ENCODE measurements around the gene NELFCD. TPM values are rescaled to one million over a fixed set of nuclear protein-coding genes. Genes with fewer than 3 reads are reported as not detected.

The NELFCD gene
- total and polyA plus RNA-seq, 9 of the 15 experiments (the other 6 are each of a cell fraction or from before 2014, with no cell fraction given): 11.7 to 163 (median 96.5) TPM

DNA sequence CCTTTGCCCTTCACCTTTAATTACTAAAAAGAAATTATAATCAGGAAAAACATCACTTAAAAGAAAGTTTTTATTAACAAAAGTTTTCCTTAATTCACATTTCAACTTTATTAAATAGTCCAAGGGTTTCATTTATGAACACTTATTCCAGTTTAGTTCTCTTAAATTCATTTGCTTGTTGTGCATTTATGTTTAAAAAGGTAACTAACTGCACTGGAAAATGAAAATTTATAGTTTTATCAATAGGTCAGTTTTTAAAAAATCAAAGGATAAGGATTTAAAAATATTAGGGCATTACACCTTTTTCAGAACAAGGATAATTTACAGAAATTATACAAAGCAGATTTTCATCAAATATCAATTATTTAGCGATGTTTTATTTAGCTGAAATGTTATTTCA is 52.0 kb downstream of the NELFCD start (continued):
- TF ChIP-seq NKRF (IDR thresholded peaks at IDR 0.05; ENCODE audit: borderline replicate concordance) (no peak), ZNF121 (CRISPR knock-in tag; conservative IDR thresholded peaks at IDR 0.05) (no peak), CBX5 (IDR thresholded peaks at IDR 0.05; ENCODE audit: borderline replicate concordance, low read depth) (no peak), ESRRA (IDR thresholded peaks at IDR 0.05; ENCODE audit: borderline replicate concordance, low read depth) (no peak), MEIS2 (IDR thresholded peaks at IDR 0.05; ENCODE audit: partially characterized antibody) (no peak), TAF7 (tag; IDR thresholded peaks at IDR 0.05) (no peak), SIX5 (IDR thresholded peaks at IDR 0.05; ENCODE audit: borderline replicate concordance in 1 of 2, insufficient read depth in 1 of 2, low read depth in 1 of 2, low read length in 2 of 2) (no peak), RBM22 (IDR thresholded peaks at IDR 0.05; ENCODE audit: low read depth, low read length, poor library complexity, severe bottlenecking) (no peak)
- TF ChIP-seq, protein P1, sequence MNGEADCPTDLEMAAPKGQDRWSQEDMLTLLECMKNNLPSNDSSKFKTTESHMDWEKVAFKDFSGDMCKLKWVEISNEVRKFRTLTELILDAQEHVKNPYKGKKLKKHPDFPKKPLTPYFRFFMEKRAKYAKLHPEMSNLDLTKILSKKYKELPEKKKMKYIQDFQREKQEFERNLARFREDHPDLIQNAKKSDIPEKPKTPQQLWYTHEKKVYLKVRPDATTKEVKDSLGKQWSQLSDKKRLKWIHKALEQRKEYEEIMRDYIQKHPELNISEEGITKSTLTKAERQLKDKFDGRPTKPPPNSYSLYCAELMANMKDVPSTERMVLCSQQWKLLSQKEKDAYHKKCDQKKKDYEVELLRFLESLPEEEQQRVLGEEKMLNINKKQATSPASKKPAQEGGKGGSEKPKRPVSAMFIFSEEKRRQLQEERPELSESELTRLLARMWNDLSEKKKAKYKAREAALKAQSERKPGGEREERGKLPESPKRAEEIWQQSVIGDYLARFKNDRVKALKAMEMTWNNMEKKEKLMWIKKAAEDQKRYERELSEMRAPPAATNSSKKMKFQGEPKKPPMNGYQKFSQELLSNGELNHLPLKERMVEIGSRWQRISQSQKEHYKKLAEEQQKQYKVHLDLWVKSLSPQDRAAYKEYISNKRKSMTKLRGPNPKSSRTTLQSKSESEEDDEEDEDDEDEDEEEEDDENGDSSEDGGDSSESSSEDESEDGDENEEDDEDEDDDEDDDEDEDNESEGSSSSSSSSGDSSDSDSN (IDR thresholded peaks at IDR 0.05; ENCODE audit: borderline replicate concordance in 1 of 2, low read depth in 2 of 2, low read length in 2 of 2): no peak
